ENCODE measurements around the gene SLC9A3. TPM values are rescaled to one million over a fixed set of nuclear protein-coding genes. Genes with fewer than 3 reads are reported as not detected.

Gene SLC9A3
- total RNA-seq, 1 donor, result 0.86 TPM

DNA sequence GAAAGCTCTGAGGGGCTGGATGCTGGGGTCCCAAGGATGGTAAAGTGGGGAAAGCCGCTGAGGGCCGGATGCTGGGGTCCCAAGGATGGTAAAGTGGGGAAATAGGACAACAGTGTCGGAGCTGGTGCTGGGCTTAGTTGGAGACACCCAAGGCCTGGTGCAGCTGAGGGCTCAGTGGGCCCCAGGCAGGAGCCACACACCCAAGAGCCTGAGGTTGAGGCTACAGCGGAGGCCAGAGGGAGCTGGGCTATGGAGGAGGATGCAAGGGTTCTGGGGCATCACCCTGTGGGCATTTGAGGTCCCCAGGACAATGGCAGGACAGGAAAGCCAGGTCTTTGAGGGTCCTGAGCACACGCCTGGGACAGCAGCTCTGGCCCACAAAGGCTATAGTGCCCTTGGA, 19.1 kb upstream of the SLC9A3 start:
- TF ChIP-seq, protein P1, sequence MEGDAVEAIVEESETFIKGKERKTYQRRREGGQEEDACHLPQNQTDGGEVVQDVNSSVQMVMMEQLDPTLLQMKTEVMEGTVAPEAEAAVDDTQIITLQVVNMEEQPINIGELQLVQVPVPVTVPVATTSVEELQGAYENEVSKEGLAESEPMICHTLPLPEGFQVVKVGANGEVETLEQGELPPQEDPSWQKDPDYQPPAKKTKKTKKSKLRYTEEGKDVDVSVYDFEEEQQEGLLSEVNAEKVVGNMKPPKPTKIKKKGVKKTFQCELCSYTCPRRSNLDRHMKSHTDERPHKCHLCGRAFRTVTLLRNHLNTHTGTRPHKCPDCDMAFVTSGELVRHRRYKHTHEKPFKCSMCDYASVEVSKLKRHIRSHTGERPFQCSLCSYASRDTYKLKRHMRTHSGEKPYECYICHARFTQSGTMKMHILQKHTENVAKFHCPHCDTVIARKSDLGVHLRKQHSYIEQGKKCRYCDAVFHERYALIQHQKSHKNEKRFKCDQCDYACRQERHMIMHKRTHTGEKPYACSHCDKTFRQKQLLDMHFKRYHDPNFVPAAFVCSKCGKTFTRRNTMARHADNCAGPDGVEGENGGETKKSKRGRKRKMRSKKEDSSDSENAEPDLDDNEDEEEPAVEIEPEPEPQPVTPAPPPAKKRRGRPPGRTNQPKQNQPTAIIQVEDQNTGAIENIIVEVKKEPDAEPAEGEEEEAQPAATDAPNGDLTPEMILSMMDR (IDR thresholded peaks at IDR 0.05; ENCODE audit: insufficient read depth, low read depth, low read length), result no peak
- DNase-seq (ENCODE audit: low read depth), result no peak
- H3K4me3 ChIP-seq (ENCODE audit: low read depth, low read length), result no peak overlapping the region

DNA sequence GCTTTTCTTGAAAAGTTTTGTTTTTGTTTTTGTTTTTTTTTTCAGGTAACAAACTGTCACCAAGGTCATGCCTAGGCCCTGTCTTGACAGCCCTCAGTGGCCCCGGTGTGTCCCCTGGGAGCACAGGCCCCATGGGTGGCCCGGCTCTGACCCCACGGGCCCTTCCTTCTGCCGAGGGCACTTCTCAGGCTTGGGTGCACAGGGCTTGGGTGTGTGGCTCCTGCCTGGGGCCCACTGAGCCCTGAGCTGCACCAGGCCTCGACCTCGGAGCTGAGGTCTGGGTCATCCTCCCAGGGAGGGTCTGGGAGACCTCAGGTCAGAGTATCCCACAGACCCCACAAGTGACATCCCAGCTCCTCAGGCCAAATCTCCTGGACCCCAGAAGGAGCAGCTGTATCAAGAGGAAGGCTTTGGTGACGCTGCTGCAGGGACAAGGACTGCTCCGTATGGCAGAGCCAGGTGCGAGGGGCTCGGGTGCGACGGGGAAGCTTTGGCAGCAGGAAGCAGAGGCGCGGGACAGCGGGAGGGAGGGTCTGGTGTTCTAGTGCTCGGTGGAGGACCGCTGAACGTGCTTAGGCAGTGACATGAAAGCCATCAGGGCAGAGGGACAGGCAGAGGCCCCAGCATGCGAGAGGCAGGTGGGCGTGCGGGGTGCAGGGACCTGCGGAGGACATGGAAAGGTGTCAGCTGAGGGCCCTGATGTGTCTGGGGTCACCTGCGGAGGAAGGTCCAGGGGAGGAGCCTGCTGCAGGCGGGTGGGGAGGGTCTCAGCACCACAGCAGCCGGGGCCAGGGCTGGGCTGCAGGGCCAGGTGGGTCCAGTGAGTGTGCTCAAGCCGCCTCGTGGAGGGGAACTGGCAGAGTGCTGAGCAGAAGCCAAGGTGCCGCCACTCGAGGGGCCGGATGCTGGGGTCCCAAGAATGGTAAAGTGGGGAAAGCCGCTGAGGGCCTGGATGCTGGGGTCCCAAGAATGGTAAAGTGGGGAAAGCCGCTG, 18.4 kb upstream of the SLC9A3 start:
- H3K4me3 ChIP-seq (ENCODE audit: low read depth, low read length), result no peak overlapping the region
- TF ChIP-seq, protein P1 (IDR thresholded peaks at IDR 0.05; ENCODE audit: insufficient read depth, low read depth, low read length), result no peak
- no peak for DNase-seq (ENCODE audit: low read depth)

DNA sequence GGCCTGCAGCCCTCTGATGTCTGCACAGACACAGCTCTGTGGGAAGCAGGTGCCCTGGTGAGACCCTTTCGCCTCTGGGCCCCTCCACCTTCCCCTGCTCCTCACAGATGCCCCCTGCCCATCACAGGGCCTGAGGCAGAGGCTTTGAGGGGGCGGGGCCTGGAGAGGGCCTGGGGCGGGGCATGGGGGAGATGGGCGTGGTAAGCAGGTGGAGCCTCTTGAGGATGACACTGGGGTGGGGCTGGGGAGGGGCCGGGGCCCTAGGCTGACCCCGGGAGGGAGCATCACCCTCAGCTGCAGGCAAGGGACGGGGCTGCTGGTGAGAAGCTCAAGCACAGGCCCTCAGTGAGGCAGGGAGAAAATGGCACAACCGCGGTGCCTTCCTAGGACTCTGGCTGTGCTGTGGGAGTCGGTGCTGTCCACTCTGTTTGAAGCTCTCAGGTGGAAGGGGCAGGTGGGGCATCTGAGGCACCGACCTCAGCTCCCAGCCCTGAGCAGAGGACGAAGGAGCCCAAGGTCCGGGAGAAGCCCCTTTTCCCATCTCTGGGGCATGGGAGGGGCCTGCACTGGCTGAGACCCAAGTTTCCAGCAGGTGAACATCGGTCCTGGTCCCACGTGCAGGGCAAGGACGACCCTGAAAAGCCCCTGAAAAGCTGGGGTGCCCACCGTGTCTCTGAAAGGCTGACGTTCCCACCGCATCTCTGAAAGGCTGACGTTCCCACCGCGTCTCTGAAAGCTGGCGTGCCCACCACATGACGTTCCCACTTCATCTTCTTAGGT, 17.5 kb upstream of the SLC9A3 start:
- TF ChIP-seq, protein P1 (IDR thresholded peaks at IDR 0.05; ENCODE audit: insufficient read depth, low read depth, low read length), result no peak
- DNase-seq (ENCODE audit: low read depth), result no peak

DNA sequence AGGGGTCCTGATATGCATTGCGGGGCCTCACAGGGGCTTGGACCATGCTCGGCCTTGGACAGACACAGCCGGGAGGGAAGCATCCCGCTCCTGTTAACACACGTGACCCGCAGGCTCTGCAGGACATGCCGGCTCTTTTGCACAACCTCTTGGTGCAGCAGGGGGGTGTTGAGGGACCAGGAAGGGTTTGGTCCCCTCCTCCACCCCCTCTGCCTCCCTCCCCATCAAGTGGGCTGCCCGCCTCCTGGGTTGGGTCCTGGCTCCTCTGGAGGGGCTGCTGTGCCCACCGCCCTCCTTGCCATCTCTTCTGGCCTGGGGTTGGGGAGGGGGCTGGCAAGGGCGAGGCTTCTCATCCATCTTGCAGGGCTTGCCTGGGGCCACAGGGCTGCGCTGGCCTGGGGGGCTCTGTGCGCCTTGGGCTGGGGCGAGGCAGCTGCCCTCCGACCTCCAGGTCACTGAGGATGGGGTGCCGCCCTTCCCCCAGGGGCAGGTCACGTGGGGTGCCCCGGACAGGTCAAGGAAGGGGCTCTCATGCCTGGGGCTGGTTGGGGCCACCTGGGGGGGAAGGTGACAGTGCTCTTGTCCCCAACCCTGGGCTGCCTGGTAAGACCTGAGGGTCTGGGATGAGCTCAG, 16.8 kb upstream of the SLC9A3 start:
- no peak overlapping the region for H3K4me3 ChIP-seq (ENCODE audit: low read depth, low read length)
- TF ChIP-seq, protein P1 (IDR thresholded peaks at IDR 0.05; ENCODE audit: insufficient read depth, low read depth, low read length), result no peak
- DNase-seq (ENCODE audit: low read depth), result no peak

More for the DNA sequence above, 17.5 kb upstream of the SLC9A3 start:
- H3K4me3 ChIP-seq (ENCODE audit: low read depth, low read length), result no peak overlapping the region

DNA sequence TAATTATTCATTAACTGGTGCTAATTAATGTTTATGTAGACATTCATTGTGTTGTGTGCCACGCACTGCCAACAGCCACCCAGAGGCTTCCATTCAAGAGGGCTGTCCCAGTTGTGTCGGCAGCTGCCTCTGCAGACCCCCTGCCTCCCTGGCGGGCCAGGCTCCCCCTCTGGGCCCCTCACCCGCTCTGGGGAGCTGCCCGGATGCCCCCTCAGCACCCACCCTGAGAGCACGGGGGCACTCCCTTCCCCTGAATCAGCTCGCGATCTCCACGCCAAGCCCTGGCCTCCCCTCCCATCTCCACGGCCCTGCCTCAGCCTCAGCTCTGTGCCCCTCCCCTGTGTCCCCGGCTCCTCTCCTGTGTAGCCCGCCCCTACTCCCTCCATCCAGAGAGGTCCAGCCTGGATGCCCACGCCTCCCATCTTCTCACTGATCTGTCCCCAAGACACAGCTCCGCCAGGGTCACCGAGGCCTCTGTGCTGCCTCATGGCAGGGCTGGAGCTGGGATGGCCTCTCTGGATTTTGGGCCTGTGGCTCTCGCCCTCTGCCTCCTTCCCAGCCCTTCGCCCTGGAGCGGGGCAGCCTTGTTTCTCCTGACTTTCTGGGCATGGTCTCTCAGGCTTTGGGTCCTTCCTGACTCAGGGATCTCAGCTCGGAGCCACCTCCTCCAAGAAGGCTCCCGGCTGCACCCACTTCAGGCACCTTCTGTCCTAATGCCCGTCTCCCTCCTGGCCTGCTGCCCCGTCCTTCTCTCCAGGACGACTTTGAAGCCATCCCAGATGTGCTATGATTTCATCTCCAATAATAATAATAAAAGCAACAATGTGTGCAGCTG, 16.0 kb upstream of the SLC9A3 start:
- DNase-seq (ENCODE audit: low read depth), result no peak
- H3K4me3 ChIP-seq (ENCODE audit: low read depth, low read length), result no peak overlapping the region
- TF ChIP-seq, protein P1 (IDR thresholded peaks at IDR 0.05; ENCODE audit: insufficient read depth, low read depth, low read length), result no peak

Data from fibroblast of villous mesenchyme (primary cell).